NK-92 (cell line): ENCODE results near the gene FSTL1.

Source experiments
- DNase-seq: peaks from one replicate; lab custom pipeline; 2025; ENCODE audit not compliant: unreplicated experiment; lab: John Stamatoyannopoulos, UW

Gene FSTL1

GRCh38 chr3:120440001-120440703 is 10.6 kb downstream of the FSTL1 start:
- no peak for DNase-seq

GRCh38 chr3:120438665-120439370 is 12.0 kb downstream of the FSTL1 start:
- no peak for DNase-seq

- DNase-seq: no peak
These were observed 12.6 kb downstream of the FSTL1 start for GRCh38 chr3:120438216-120438615.

GRCh38 chr3:120437559-120437958 is 13.2 kb downstream of the FSTL1 start:
- DNase-seq: no peak

- no peak for DNase-seq
These were observed 14.2 kb downstream of the FSTL1 start for GRCh38 chr3:120436523-120437050.

GRCh38 chr3:120435621-120436020 is 15.2 kb downstream of the FSTL1 start:
- no peak for DNase-seq

- DNase-seq: no peak
These were observed 17.0 kb downstream of the FSTL1 start for GRCh38 chr3:120433662-120434331.

GRCh38 chr3:120432150-120432860 is 18.5 kb downstream of the FSTL1 start:
- no peak for DNase-seq

GRCh38 chr3:120429921-120430361 is 20.9 kb downstream of the FSTL1 start:
- DNase-seq: no peak

- DNase-seq: no peak
These were observed 21.9 kb downstream of the FSTL1 start for GRCh38 chr3:120428924-120429323.

- no peak for DNase-seq
These were observed 23.6 kb downstream of the FSTL1 start for GRCh38 chr3:120427201-120427600.

GRCh38 chr3:120425572-120426250 is 25.1 kb downstream of the FSTL1 start:
- no peak for DNase-seq

- no peak for DNase-seq
These were observed 25.7 kb downstream of the FSTL1 start for GRCh38 chr3:120424976-120425570.

GRCh38 chr3:120424506-120424905 is 26.3 kb downstream of the FSTL1 start:
- DNase-seq: no peak

GRCh38 chr3:120423432-120423831 is 27.4 kb downstream of the FSTL1 start:
- no peak for DNase-seq

- no peak for DNase-seq
These were observed 28.9 kb downstream of the FSTL1 start for GRCh38 chr3:120421926-120422325.

GRCh38 chr3:120420928-120421551 is 29.8 kb downstream of the FSTL1 start:
- DNase-seq: no peak

- DNase-seq: no peak
These were observed 30.4 kb downstream of the FSTL1 start for GRCh38 chr3:120420360-120420759.

- no peak for DNase-seq
These were observed 31.0 kb downstream of the FSTL1 start for GRCh38 chr3:120419797-120420196.
